IMR-90 (cell line): ENCODE data around the gene HDAC10. TPM values are rescaled to one million over a fixed set of nuclear protein-coding genes. Genes with fewer than 3 reads are reported as not detected.

Source experiments
- ATAC-seq: fragments of 200-7000 bp; cut with Tn5 transposase; 2 replicates; pipeline ENCODE4 v1.9.1; 2020; ENCODE audit warnings: low read depth, mild to moderate bottlenecking, moderate library complexity
- BruUV-seq: library from RNA; stranded (reverse); fragments of 400-500 nt; replicated peaks from 2 replicates; lab custom pipeline; 2021; lab: Mats Ljungman, UMichigan
- CTCF ChIA-PET: fragments of 300-600 bp; formaldehyde crosslinking; extraction: SDS; loops from one replicate; lab custom pipeline; 2021; ENCODE audit warnings: antibody characterized with exemption; lab: Yijun Ruan, JAX
- POLR2A ChIA-PET: fragments of 300-600 bp; sonication (Branson Sonifier 250); formaldehyde crosslinking; loops from one replicate; lab custom pipeline; 2022; ENCODE audit warnings: antibody characterized with exemption; ENCODE audit not compliant: unreplicated experiment; lab: Charles Lee
- DNase-seq: peaks from one replicate; pipeline ENCODE4 v3.0.0; 2013
- H2AFZ ChIP-seq: replicated peaks from 2 replicates; pipeline ENCODE3; 2013; ENCODE audit warnings: low read length, mild to moderate bottlenecking; ENCODE audit not compliant: poor library complexity
- H2AK5ac ChIP-seq: 2 replicates; pipeline ENCODE4 v1.6.1; 2013; ENCODE audit warnings: low read depth, low read length, inconsistent platforms
- H2AK9ac ChIP-seq: replicated peaks from 2 replicates; pipeline ENCODE3; 2013; ENCODE audit warnings: mild to moderate bottlenecking, low read depth, low read length, moderate library complexity; ENCODE audit not compliant: poor library complexity
- H2BK120ac ChIP-seq: 2 replicates; pipeline ENCODE4 v1.6.1; 2013; ENCODE audit warnings: low read depth, low read length, inconsistent platforms
- H2BK15ac ChIP-seq: 3 replicates; pipeline ENCODE4 v1.6.1; 2013; ENCODE audit warnings: low read depth, low read length, inconsistent platforms
- H2BK20ac ChIP-seq: 2 replicates; pipeline ENCODE4 v1.6.1; 2013; ENCODE audit warnings: low read depth, mild to moderate bottlenecking, inconsistent platforms, low read length, moderate library complexity
- H2BK5ac ChIP-seq: 2 replicates; pipeline ENCODE4 v1.6.1; 2013; ENCODE audit warnings: mild to moderate bottlenecking, low read depth, low read length, inconsistent platforms; ENCODE audit not compliant: poor library complexity, severe bottlenecking
- H3K14ac ChIP-seq: replicated peaks from 2 replicates; pipeline ENCODE4 v1.6.1; 2013; ENCODE audit warnings: low read depth, low read length, inconsistent platforms
- H3K18ac ChIP-seq: 2 replicates; pipeline ENCODE4 v1.6.1; 2013; ENCODE audit warnings: low read depth, low read length, control low read depth
- H3K23ac ChIP-seq: 2 replicates; pipeline ENCODE4 v1.6.1; 2013; ENCODE audit warnings: low read depth, low read length, inconsistent platforms
- H3K27ac ChIP-seq: 2 replicates; pipeline ENCODE4 v1.5.1; 2013; ENCODE audit warnings: mild to moderate bottlenecking, control low read depth, low read length; ENCODE audit not compliant: insufficient read depth
- H3K27me3 ChIP-seq: 2 replicates; pipeline ENCODE4 v1.6.1; 2013; ENCODE audit warnings: low read length; ENCODE audit not compliant: control insufficient read depth, insufficient read depth
- H3K36me3 ChIP-seq: 2 replicates; pipeline ENCODE4 v1.6.1; 2013; ENCODE audit warnings: low read length, mixed read lengths; ENCODE audit not compliant: control insufficient read depth, insufficient read depth
- H3K4ac ChIP-seq: 2 replicates; pipeline ENCODE4 v1.6.1; 2013; ENCODE audit warnings: low read depth, low read length, inconsistent platforms
- H3K4me1 ChIP-seq: 2 replicates; pipeline ENCODE4 v1.6.1; 2013; ENCODE audit warnings: low read length, mixed read lengths; ENCODE audit not compliant: control insufficient read depth, insufficient read depth
- H3K4me2 ChIP-seq: 2 replicates; pipeline ENCODE4 v1.6.1; 2013; ENCODE audit warnings: low read depth, mild to moderate bottlenecking, control low read depth, low read length, moderate library complexity
- H3K4me3 ChIP-seq: 2 replicates; pipeline ENCODE4 v1.5.1; 2013; ENCODE audit warnings: low read depth, mild to moderate bottlenecking, control low read depth, low read length, moderate library complexity; ENCODE audit not compliant: insufficient read depth
- H3K56ac ChIP-seq: 2 replicates; pipeline ENCODE4 v1.6.1; 2013; ENCODE audit warnings: low read length, inconsistent platforms; ENCODE audit not compliant: insufficient read depth; ENCODE audit errors: extremely low read depth
- H3K79me1 ChIP-seq, 2 experiments: 2 replicates each; pipeline ENCODE4 v1.6.1; 2013; ENCODE audit warnings: low read length in 2 of 2, inconsistent platforms in 1 of 2, low read depth in 1 of 2
- H3K9ac ChIP-seq: 2 replicates; pipeline ENCODE4 v1.6.1; 2013; ENCODE audit warnings: low read depth, low read length, control low read depth
- H3K9me1 ChIP-seq: 2 replicates; pipeline ENCODE4 v1.6.1; 2013; ENCODE audit warnings: low read length, inconsistent platforms; ENCODE audit not compliant: insufficient read depth
- H3K9me3 ChIP-seq: 2 replicates; pipeline ENCODE4 v1.6.1; 2013; ENCODE audit warnings: low read length; ENCODE audit not compliant: control insufficient read depth, insufficient read depth
- H4K20me1 ChIP-seq: 2 replicates; pipeline ENCODE4 v1.6.1; 2013; ENCODE audit warnings: low read length, inconsistent platforms; ENCODE audit not compliant: insufficient read depth
- H4K5ac ChIP-seq: 2 replicates; pipeline ENCODE4 v1.6.1; 2013; ENCODE audit warnings: mild to moderate bottlenecking, low read depth, low read length, control low read depth
- H4K8ac ChIP-seq, 2 experiments: 2 replicates each; pipeline ENCODE4 v1.6.1; 2013; ENCODE audit warnings: low read depth in 2 of 2, low read length in 2 of 2, control low read depth in 1 of 2, inconsistent platforms in 1 of 2
- H4K91ac ChIP-seq: 2 replicates; pipeline ENCODE4 v1.6.1; 2013; ENCODE audit warnings: low read depth, low read length, inconsistent platforms; ENCODE audit not compliant: insufficient read depth
- CEBPB ChIP-seq: IDR thresholded peaks from 2 replicates; pipeline ENCODE4 v1.6.1; 2012; ENCODE audit warnings: low read depth, low read length, improper control_type of control experiment
- CHD1 ChIP-seq: IDR thresholded peaks from 2 replicates; pipeline ENCODE4 v1.6.1; 2012; ENCODE audit warnings: low read depth, low read length, improper control_type of control experiment
- FOS ChIP-seq: fragments of 150-350 bp; IDR thresholded peaks from 2 replicates; pipeline ENCODE4 v1.6.1; 2016; ENCODE audit warnings: low read depth, low read length
- MAFK ChIP-seq: IDR thresholded peaks from 2 replicates; pipeline ENCODE4 v1.6.1; 2012; ENCODE audit warnings: low read depth, low read length, improper control_type of control experiment
- MAZ ChIP-seq: IDR thresholded peaks from 2 replicates; pipeline ENCODE4 v1.6.1; 2012; ENCODE audit warnings: low read depth, mild to moderate bottlenecking, low read length, improper control_type of control experiment, moderate library complexity, borderline replicate concordance
- MXI1 ChIP-seq: IDR thresholded peaks from 2 replicates; pipeline ENCODE4 v1.6.1; 2012; ENCODE audit warnings: low read depth, mild to moderate bottlenecking, low read length, moderate library complexity, borderline replicate concordance
- NFE2L2 ChIP-seq: fragments of 150-350 bp; IDR thresholded peaks from 2 replicates; pipeline ENCODE4 v1.6.1; 2016; ENCODE audit warnings: low read depth, mild to moderate bottlenecking, low read length
- RAD21 ChIP-seq: IDR thresholded peaks from 2 replicates; pipeline ENCODE4 v1.6.1; 2012; ENCODE audit warnings: low read length, improper control_type of control experiment
- RCOR1 ChIP-seq: IDR thresholded peaks from 2 replicates; pipeline ENCODE4 v1.6.1; 2012; ENCODE audit warnings: mild to moderate bottlenecking, low read length, improper control_type of control experiment; ENCODE audit not compliant: insufficient replicate concordance
- SMC3 ChIP-seq: fragments of 150-350 bp; IDR thresholded peaks from 2 replicates; pipeline ENCODE4 v1.6.1; 2016; ENCODE audit warnings: low read depth, mild to moderate bottlenecking, antibody characterized with exemption, low read length, moderate library complexity
- WGBS, 2 experiments: methylation state at CpG; one replicate each; pipeline versions ENCODE4 v1.1.5 to v1.1.7; 2013; ENCODE audit warnings: missing lambda C conversion rate in 2 of 2; ENCODE audit not compliant: insufficient read length in 1 of 2; ENCODE audit errors: extremely low coverage in 2 of 2; 5-methylcytosine and 5-hydroxymethylcytosine counted together
- dilution Hi-C: fragments of 300-500 bp; cut with HindIII; formaldehyde crosslinking; loops from one replicate; pipeline ENCODE4 v1.14.3; 2018; ENCODE audit warnings: low sequenced_read_pairs; ENCODE audit not compliant: unreplicated experiment
- in situ Hi-C: fragments of 300-500 bp; cut with MboI; formaldehyde crosslinking; loops from 3 replicates; pipeline ENCODE4 v1.14.3; 2019; ENCODE audit warnings: low sequenced_read_pairs, inconsistent platforms, mixed read lengths
- intact Hi-C: fragments of 100-400 bp; cut with micrococcal nuclease; formaldehyde crosslinking; loops from 2 replicates; pipeline ENCODE4 v1.10.0; 2022
- polyA plus RNA-seq, 3 experiments: library from polyadenylated mRNA; depleted of rRNA; stranded (reverse); fragments of >200 nt; gene quantifications; 2 replicates each; pipeline ENCODE4 v1.2.3, GENCODE V29; 2012; ENCODE audit warnings: low replicate concordance in 1 of 3
- total RNA-seq: library from RNA; depleted of rRNA; stranded (reverse); fragments of >200 nt; gene quantifications from 2 replicates; pipeline ENCODE4 v1.2.3, GENCODE V29; 2012
- TF ChIP-seq, protein P1 (sequence below): conservative IDR thresholded peaks from 2 replicates; pipeline ENCODE4 v1.5.1; 2012; ENCODE audit warnings: mild to moderate bottlenecking, low read depth, low read length, improper control_type of control experiment
- TF ChIP-seq, protein P2 (sequence below): fragments of 150-350 bp; IDR thresholded peaks from 2 replicates; pipeline ENCODE4 v1.6.1; 2017; ENCODE audit warnings: mild to moderate bottlenecking, antibody characterized with exemption, low read length, low read depth

The HDAC10 gene
- total and polyA plus RNA-seq, 2 of the 4 experiments (the other 2 are of a cell fraction) = 3.9 to 35.7 TPM

DNA sequence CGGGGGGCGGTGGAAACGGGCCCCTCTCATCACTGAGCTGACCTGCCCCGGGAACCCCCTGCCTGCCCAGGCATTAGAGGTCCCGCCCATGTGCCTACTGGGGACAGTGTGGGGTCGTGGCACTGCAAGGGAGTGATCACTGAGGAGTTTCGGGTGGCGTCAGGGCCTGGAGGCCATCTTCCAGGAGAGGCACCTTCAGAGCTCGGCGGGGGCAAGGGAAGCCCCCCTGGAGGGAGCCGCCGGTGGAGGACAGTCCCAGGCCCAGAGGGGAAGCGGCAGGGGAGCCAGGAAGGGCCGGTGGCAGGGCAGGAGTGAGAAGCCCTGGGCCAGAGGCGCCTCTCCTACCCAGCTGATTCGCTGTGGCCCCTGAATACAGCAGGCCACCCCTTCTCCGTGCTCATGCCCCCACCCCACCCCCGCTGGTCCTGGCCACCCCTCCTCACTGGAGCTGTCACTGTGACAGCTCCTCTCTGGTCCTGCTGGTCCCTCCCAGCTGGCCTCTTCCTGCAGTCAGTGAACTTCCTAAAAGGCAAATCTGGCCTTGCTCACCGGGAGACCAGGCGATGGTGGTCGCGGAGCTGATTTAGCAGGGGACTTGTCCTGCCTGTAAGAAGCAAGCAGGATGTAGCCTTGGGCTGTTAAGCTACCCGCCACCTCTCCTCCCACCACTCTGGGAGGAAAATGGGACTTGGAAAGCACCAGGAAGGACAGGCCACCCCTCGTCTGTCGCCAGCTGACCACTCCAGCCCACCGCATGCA, 21.2 kb upstream of the HDAC10 start (continued):
- TF ChIP-seq MAFK = no peak

GRCh38 chr22:50271519-50271970, 20.5 kb upstream of the HDAC10 start:
- no peak overlapping the region for H3K4ac ChIP-seq
- H2AFZ ChIP-seq = peak overlapping the region; percentile 68
- BruUV-seq = no TSS peak
- no peak overlapping the region for H3K23ac ChIP-seq
- peaks cover 13% of the 10 kb centered on the region for H3K4me1 ChIP-seq
- CTCF ChIA-PET = no interaction called here
- POLR2A ChIA-PET = interaction anchor here (0.6 kb wide), 1 partner anchor 352 kb away, joined by 4 read pairs; no protein-coding TSS in a partner anchor
- no peak overlapping the region for H2AK5ac ChIP-seq
- WGBS, 2 experiments = 0% methylated on average over 4 of the region's 45 CpGs; no CpG with 5 or more reads in 1 of the 2 experiments
- H3K18ac ChIP-seq = no peak overlapping the region
- no peak overlapping the region for H2BK20ac ChIP-seq
- no peaks in the 10 kb centered on the region for H3K9me3 ChIP-seq
- H3K27ac ChIP-seq = no peak overlapping the region
- no peak overlapping the region for H4K5ac ChIP-seq
- no peak overlapping the region for H4K8ac ChIP-seq
- peaks cover 25% of the 10 kb centered on the region for H3K36me3 ChIP-seq
- H2AK9ac ChIP-seq = peak overlapping the region; percentile 74
- H4K91ac ChIP-seq = no peak overlapping the region
- dilution Hi-C loops = no loop called here
- no peak overlapping the region for H2BK15ac ChIP-seq
- ATAC-seq (peak; percentile 52), DNase-seq (peak; percentile 38)
- intact Hi-C loops = loop anchor here (2.0 to 5.0 kb wide), 2 partner anchors 36 to 55 kb away; partner anchors contain the start of genes DENND6B and PLXNB2
- no peaks in the 10 kb centered on the region for H3K9me1 ChIP-seq
- H3K56ac ChIP-seq = no peak overlapping the region
- peak overlapping the region; percentile 13; the same call in 1 of the 2 replicates for H3K4me2 ChIP-seq
- no peak overlapping the region for H2BK5ac ChIP-seq
- peaks cover 44% of the 10 kb centered on the region for H4K20me1 ChIP-seq
- no peak overlapping the region for H2BK120ac ChIP-seq
- peaks cover 0 to 16% of the 10 kb centered on the region in 2 experiments; a peak in 1 of 4 replicates for H3K79me1 ChIP-seq
- H3K4me3 ChIP-seq = no peak overlapping the region
- TF ChIP-seq RCOR1 (no peak), MXI1 (no peak), SMC3 (no peak), FOS (no peak), RAD21 (no peak), NFE2L2 (no peak), MAFK (no peak), MAZ (peak; percentile 76; the same call in 1 of the 2 replicates), CHD1 (no peak), CEBPB (no peak)
- TF ChIP-seq, protein P1, sequence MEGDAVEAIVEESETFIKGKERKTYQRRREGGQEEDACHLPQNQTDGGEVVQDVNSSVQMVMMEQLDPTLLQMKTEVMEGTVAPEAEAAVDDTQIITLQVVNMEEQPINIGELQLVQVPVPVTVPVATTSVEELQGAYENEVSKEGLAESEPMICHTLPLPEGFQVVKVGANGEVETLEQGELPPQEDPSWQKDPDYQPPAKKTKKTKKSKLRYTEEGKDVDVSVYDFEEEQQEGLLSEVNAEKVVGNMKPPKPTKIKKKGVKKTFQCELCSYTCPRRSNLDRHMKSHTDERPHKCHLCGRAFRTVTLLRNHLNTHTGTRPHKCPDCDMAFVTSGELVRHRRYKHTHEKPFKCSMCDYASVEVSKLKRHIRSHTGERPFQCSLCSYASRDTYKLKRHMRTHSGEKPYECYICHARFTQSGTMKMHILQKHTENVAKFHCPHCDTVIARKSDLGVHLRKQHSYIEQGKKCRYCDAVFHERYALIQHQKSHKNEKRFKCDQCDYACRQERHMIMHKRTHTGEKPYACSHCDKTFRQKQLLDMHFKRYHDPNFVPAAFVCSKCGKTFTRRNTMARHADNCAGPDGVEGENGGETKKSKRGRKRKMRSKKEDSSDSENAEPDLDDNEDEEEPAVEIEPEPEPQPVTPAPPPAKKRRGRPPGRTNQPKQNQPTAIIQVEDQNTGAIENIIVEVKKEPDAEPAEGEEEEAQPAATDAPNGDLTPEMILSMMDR = peak; percentile 45
- TF ChIP-seq, protein P2, sequence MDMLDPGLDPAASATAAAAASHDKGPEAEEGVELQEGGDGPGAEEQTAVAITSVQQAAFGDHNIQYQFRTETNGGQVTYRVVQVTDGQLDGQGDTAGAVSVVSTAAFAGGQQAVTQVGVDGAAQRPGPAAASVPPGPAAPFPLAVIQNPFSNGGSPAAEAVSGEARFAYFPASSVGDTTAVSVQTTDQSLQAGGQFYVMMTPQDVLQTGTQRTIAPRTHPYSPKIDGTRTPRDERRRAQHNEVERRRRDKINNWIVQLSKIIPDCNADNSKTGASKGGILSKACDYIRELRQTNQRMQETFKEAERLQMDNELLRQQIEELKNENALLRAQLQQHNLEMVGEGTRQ = no peak
- no peaks in the 10 kb centered on the region for H3K27me3 ChIP-seq
- H3K14ac ChIP-seq = no peak overlapping the region
- in situ Hi-C loops = loop anchor here (10.0 kb wide), 1 partner anchor 53 kb away; the partner anchor contains the start of gene DENND6B
- no peak overlapping the region for H3K9ac ChIP-seq
